Left forelimb (tissue), 1 donor: ENCODE data around the gene NR5A1.

ENCODE experiments used
- DNase-seq: peaks from one replicate; pipeline ENCODE4 v3.0.0-alpha.2; 2018; ENCODE audit warnings: low spot score

The NR5A1 gene

GRCh38 chr9:124480621-124480981 is 26.6 kb downstream of the NR5A1 start:
- no peak for DNase-seq

DNA sequence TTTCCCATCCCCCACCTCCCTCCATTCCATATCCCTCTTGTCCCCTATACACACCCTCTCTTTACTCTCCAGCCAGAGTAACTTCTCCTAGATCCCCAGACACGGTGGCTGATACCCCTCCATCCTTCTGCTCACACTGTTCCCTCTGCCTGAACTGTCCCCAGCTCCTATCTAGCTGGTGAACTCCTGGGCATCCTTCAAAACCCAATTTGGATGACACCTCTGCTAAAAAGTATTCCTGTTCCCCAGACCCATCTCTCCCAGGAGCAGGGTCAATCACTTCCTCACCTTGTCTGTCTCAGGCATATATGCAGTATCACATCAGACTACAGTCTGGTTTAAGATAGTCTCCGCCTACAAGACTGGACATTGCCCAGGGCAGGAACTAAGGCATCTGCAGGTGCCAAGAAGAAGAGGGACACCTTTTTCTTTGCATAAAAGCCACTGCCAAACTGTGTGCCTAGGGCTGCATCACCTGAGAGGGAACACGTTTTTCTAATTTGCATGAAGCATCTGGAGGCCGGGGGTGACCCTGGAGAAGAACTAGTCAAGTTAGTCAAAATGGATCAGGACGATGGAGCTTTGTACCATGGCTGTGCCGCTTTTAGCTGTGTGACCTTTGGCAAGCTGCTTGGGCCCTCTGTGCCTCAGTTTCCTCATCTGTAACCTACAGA is 27.1 kb downstream of the NR5A1 start:
- DNase-seq = no peak

DNA sequence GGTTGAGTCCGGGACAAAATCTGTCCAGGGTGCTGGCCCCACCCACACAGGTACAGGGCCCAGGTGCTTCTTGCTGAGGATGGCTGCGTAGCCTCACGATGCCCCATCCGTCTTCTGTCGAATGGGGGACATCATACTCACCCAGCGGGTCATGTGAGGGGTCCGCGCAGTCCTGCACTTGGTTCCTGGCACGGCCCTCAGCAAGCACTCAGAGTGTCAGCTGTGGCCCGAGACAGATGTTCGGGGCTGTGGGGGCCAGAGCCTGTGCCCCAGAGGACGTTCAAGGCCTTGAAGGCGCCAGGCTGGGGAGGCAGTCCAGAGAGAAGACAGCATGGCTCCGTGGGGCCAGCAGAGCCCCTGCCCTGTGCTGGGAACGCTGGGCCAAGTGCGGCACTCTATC is 27.8 kb downstream of the NR5A1 start:
- DNase-seq = no peak

- DNase-seq = no peak
These were observed 28.8 kb downstream of the NR5A1 start for GRCh38 chr9:124478354-124478753.

- no peak for DNase-seq
These were observed 29.4 kb downstream of the NR5A1 start for GRCh38 chr9:124477648-124478285.

DNA sequence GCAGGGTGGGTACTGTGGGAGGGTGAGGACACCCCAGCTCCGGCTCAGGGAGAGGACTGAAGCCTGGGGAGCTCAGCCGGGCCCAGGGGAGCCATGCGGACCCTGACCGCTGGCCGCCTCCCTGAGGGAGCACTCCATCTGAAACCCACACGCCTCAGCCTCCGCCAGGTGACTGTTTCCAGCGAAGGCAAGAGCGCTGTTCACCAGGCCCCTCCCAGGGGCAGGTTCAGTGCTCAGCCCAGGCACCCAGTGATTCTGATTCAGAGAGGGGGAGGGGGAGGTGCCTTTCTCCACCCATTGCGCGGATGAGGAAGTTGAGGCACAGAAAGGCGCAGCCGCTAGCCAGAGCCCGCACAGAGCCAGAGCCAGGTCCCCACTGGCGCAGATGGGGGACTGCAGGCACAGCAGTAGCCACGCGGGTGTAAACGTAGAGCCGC is 30.0 kb downstream of the NR5A1 start:
- DNase-seq = no peak

DNA sequence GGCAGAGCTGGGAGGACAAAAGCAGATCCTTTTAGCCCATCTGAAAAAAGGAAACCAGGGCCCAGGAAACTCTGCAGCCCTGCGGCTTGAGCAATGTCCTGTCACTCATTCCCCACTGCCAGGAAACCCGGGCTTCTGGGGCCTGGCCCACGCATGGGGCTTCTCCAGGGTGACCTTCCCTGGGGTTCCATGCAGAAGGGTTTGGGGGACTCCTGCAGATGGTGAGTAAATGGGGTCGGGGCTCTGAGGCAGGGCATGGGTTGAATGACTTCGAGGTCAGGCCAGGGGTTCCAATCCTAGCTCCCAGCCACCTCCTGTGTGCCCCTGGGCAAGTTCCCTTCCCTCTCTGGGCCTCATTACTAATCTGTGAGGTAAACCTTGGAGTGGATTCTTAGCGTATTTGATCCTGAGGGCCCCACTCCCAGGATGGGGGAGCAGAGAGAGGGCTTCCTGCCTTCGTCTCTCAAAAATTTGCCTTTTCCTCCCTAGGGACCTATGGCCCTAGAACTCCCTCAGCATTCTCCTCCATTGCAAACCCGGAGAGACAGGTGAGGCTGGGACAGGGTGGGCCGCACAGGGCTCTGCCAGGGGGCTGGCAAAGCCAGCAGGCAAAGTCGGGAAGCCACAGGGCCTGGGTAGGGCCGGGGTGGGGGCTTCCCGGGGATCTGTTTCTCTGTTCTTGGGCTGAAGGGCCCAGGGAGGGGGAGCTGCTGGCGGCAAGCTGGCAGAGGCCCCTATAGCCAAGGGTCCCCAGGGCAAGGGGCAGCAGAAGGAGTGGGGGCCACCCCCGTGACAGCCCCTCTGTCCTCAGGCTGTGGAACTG is 31.1 kb downstream of the NR5A1 start:
- DNase-seq = no peak

- no peak for DNase-seq
These were observed 31.9 kb downstream of the NR5A1 start for GRCh38 chr9:124475158-124475867.

GRCh38 chr9:124474151-124474550 is 33.0 kb downstream of the NR5A1 start:
- DNase-seq = no peak

DNA sequence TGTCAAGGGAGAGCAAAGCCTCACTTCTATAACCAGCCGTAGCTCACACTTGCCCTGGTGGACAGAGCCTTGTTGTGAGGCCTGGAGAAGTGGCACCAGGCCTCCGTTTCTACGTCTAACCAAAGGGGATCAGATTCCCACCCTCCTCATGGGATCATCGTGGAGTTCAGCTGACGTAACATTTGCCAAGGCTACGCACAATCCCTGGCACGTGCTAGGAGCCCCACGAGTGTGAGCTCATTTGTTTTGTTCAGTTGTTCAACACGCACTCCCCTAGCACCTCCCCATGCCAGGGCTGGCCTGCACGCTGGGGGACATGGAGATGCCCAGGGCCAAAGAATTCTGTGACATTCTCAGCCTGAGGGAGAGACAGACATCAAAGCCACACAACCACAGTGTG is 33.9 kb downstream of the NR5A1 start:
- DNase-seq = no peak

DNA sequence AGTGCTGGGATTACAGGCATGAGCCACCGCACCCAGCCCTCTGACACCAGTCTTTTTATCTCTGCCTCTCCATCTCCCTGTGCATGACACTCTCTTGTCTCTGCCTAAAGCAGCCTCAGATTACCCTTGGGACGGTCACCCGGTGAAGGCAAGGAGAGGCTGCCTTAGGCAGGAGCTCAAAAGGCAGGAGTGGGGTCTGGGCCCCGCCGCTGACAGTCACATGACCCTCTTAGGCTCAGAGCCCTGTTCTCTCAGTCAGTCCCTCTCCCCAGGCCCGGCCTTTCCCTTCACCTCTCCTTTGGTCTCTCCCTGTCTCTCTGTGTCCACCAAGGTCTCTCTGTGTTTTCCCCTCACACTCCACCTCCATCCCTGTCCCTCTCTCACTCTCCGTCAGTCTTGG is 34.4 kb downstream of the NR5A1 start:
- no peak for DNase-seq

- no peak for DNase-seq
These were observed 35.4 kb downstream of the NR5A1 start for GRCh38 chr9:124471761-124472160.

GRCh38 chr9:124470726-124471125 is 36.5 kb downstream of the NR5A1 start:
- DNase-seq = no peak

- DNase-seq = no peak
These were observed 36.9 kb downstream of the NR5A1 start for GRCh38 chr9:124470306-124470705.

DNA sequence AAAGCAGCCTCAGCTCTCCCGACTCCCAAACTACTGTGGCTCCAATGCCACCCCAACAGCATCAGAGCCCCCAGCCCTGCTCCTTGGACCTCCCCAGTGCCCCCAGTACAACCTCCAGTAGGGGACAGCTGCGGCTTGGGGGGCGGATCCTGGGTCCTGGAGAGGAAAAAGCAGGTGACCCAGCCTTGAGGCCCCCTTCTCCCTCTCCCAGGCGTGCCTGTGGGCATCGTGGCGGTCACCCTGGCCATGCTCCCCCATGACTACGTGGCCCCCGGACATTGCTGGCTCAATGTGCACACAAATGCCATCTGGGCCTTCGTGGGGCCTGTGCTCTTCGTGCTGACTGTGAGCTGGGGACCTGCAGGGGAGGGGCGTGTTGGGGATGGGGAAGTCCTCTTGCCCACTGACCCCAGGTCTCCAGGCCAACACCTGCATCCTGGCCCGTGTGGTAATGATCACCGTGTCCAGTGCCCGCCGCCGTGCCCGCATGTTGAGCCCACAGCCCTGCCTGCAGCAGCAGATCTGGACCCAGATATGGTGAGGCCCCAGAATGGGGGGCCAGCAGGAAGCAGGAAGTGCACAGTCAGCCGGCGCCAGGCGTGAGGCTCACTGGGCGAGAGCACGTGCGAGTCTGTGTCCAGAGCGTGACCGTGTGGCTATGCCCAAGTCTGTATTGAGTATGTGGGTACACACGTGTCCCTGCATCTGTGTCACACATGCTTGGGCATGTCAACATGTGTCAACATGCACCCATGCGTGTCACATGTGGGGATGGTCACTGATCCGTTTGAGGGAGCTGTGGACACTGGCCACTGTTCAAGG is 38.0 kb downstream of the NR5A1 start:
- no peak for DNase-seq

DNA sequence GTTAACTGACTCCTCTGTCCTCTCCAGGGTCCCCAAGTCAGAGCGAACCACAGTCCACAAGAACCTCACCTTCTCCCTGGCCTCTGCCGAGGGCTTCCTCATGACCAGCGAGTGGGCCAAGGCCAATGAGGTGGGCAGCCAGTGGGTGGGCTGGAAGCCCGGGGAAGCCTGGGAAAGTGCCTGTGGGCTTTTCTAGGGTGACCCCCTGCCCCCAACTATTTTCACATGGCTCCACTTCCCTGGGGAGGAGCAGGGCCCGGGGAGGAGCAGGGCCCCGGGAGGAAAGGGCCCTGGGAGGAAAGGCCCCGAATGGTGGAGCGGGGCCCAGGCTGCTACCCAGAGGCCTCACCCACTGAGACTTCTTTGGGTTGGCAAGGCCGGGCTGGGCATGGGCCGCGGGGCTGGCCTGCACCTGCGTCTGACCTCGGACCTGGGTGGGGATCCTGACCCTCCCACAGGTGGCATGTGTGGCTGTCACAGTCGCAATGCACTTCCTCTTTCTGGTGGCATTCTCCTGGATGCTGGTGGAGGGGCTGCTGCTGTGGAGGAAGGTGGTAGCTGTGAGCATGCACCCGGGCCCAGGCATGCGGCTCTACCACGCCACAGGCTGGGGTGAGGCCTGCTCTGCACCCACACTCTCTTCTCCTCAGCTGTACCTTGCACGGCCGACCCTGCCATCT is 39.0 kb downstream of the NR5A1 start:
- no peak for DNase-seq

GRCh38 chr9:124467410-124468060 is 39.7 kb downstream of the NR5A1 start:
- no peak for DNase-seq

DNA sequence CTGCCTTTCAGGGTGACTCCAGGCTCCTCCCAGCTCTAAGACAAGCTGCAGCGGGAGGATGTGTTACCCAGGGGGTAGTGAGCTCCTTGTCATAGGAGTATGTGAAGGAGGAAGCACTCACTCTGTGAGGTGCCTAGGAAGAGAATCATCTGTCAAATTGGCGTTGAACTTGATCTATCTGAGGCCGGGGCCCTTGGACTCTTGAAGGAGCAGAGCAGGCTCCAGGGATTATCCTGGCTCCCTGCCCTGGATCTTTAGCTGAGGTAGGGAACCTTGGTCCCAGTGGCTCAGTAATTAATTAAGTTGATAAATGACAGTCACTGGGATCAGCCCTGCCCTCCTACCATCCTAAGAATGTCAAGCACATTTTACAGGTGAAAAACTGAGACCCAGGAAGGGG is 41.5 kb downstream of the NR5A1 start:
- DNase-seq = no peak

DNA sequence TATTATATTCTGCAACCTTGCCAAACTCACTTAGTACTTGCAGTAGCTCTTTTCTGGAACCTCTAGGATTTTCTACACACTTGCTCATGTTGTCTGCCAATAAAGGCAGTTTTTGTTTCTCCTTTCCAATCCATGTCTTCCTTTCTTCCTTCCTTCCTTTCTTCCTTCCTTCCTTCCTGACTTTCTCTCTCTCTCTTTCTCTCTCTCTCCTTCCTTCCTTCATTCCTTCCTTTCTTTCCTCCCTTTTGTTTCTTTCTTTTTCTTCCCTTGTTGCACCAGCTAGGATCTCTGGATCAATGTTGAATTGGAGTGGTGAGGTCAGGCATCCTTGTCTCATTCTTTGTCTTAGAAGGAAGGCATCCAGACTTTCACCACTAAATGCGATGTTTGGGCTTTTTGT is 44.5 kb downstream of the NR5A1 start:
- no peak for DNase-seq

- DNase-seq = no peak
These were observed 48.8 kb downstream of the NR5A1 start for GRCh38 chr9:124458441-124458840.
